Liver (tissue), 9 donors: Measurements from ENCODE around the gene ANGPTL4. TPM values are rescaled to one million over a fixed set of nuclear protein-coding genes. Genes with fewer than 3 reads are reported as not detected.

ENCODE experiments used
- DNase-seq: peaks from one replicate; pipeline ENCODE4 v3.0.0-alpha.2; 2017; ENCODE audit warnings: low spot score
- H3K27ac ChIP-seq, 2 donors: one replicate each; pipeline ENCODE4 v1.7.0; 2013; ENCODE audit warnings: inconsistent platforms in 2 of 2, low read length in 2 of 2, control low read depth in 1 of 2, low read depth in 1 of 2, mild to moderate bottlenecking in 1 of 2
- H3K27me3 ChIP-seq, 4 donors: one replicate each; pipeline versions ENCODE4 v1.6.1 to v1.7.0; 2013; ENCODE audit warnings: low read length in 3 of 4, inconsistent platforms in 1 of 4, mild to moderate bottlenecking in 1 of 4, moderate library complexity in 1 of 4; ENCODE audit not compliant: control insufficient read depth in 4 of 4, insufficient read depth in 4 of 4
- H3K36me3 ChIP-seq, 4 donors: one replicate each; pipeline versions ENCODE4 v1.6.1 to v1.7.0; 2013; ENCODE audit warnings: low read length in 3 of 4, mild to moderate bottlenecking in 3 of 4, low read depth in 1 of 4, moderate library complexity in 1 of 4; ENCODE audit not compliant: control insufficient read depth in 4 of 4, insufficient read depth in 3 of 4
- H3K4me1 ChIP-seq, 4 donors: one replicate each; pipeline versions ENCODE4 v1.6.1 to v1.7.0; 2013; ENCODE audit warnings: low read length in 3 of 4, mild to moderate bottlenecking in 3 of 4, moderate library complexity in 1 of 4; ENCODE audit not compliant: control insufficient read depth in 4 of 4, insufficient read depth in 4 of 4
- H3K4me3 ChIP-seq, 3 donors: one replicate each; pipeline versions ENCODE4 v1.6.1 to v1.7.0; 2013; ENCODE audit warnings: low read length in 3 of 3, control low read depth in 1 of 3, low read depth in 1 of 3, mild to moderate bottlenecking in 1 of 3
- H3K9ac ChIP-seq, 2 donors: one replicate each; pipeline ENCODE4 v1.7.0; 2013; ENCODE audit warnings: low read length in 2 of 2, mild to moderate bottlenecking in 2 of 2, moderate library complexity in 2 of 2, control low read depth in 1 of 2, low read depth in 1 of 2
- H3K9me3 ChIP-seq, 4 donors: one replicate each; pipeline versions ENCODE4 v1.6.1 to v1.7.0; 2013; ENCODE audit warnings: low read length in 3 of 4; ENCODE audit not compliant: control insufficient read depth in 4 of 4
- FOXA1 ChIP-seq: IDR thresholded peaks from 2 replicates; pipeline ENCODE4 v1.6.1; 2016; ENCODE audit warnings: antibody characterized with exemption
- HNF4A ChIP-seq, 2 donors: conservative IDR thresholded peaks; 2 replicates each; pipeline ENCODE4 v1.6.1; 2016; ENCODE audit warnings: antibody characterized with exemption in 2 of 2, mild to moderate bottlenecking in 2 of 2
- RAD21 ChIP-seq, 2 donors: IDR thresholded peaks; 2 replicates each; pipeline ENCODE4 v1.6.1; 2016; ENCODE audit warnings: antibody characterized with exemption in 2 of 2, mild to moderate bottlenecking in 2 of 2
- RXRA ChIP-seq, 2 donors: IDR thresholded peaks; 2 replicates each; pipeline ENCODE4 v1.6.1; 2017 to 2018; ENCODE audit warnings: antibody characterized with exemption in 2 of 2, mild to moderate bottlenecking in 1 of 2
- SP1 ChIP-seq: IDR thresholded peaks from 2 replicates; pipeline ENCODE4 v1.6.1; 2018; ENCODE audit warnings: antibody characterized with exemption, mild to moderate bottlenecking
- TAF1 ChIP-seq: conservative IDR thresholded peaks from 2 replicates; pipeline ENCODE4 v1.6.1; 2016; ENCODE audit warnings: antibody characterized with exemption, mild to moderate bottlenecking
- YY1 ChIP-seq: IDR thresholded peaks from 2 replicates; pipeline ENCODE4 v1.6.1; 2016; ENCODE audit warnings: antibody characterized with exemption, mild to moderate bottlenecking
- WGBS: extraction: QIAGEN DNeasy Blood & Tissue Kit; methylation state at CpG from one replicate; pipeline ENCODE4 v1.1.7; 2013; 5-methylcytosine and 5-hydroxymethylcytosine counted together
- polyA plus RNA-seq, 2 donors: library from polyadenylated mRNA; stranded (reverse) in 1 of 2; unstranded in 1 of 2; fragments of 200-250 nt in 1 of 2; fragments of >200 nt in 1 of 2; fragmentation: Nextera tagmentation in 1 of 2; extraction: Ambion mirVana in 1 of 2; gene quantifications; one replicate each; pipeline versions ENCODE4 v1.2.1 to v1.2.3, GENCODE V29; 2013 to 2015
- total RNA-seq, 2 donors: library from RNA; depleted of rRNA; stranded (reverse); fragments of >200 nt; gene quantifications; one replicate each; pipeline ENCODE4 v1.2.3, GENCODE V29; 2014
- TF ChIP-seq, protein P1 (sequence below): fragments of 150-350 bp; IDR thresholded peaks from 2 replicates; pipeline ENCODE4 v1.5.1; 2017; ENCODE audit warnings: improper control_type of control experiment, low read depth, low read length; ENCODE audit not compliant: missing input control
- TF ChIP-seq, protein P2 (sequence below): IDR thresholded peaks from 2 replicates; pipeline ENCODE4 v1.6.1; 2016; ENCODE audit warnings: antibody characterized with exemption
- donor health status: healthy.
- donor health status: healthy.
- donor health status: healthy.
- donor health status: healthy.
- donor health status: healthy.

The ANGPTL4 gene
- total and polyA plus RNA-seq, 4 donors, result 0.65 to 144 (median 71.6) TPM

DNA sequence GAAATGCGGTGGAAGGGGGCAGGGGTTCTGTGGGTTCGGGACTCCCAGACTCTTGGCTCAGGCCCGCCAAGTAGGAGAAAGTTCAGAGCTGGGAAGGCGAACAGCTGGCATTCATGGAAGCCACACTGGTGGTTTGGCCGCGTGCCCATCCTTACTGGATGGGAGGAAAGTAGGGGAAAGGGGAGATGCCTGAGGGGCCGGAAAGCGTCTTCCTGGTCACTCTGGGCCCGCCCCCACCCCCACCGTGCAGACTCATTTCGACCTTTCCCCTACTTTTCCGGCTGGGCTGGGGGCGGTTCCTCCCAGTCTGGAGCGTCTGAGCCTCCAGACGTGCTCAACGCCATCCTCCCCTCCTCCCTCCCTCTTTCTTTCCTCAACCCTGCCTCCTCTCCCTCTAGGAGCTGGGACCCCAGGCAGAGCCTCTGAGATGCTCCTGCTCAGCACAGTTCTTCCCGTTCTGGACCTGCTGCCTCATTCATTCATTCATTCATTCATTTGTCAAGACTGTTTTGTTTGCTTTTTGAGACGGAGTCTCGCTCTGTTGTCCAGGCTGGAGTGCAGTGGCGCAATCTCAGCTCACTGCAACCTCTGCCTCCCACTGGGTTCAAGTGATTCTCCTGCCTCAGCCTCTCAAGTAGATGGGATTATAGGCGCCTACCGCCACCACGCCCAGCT is 3.5 kb downstream of the ANGPTL4 start (continued):
- TF ChIP-seq, protein P1, sequence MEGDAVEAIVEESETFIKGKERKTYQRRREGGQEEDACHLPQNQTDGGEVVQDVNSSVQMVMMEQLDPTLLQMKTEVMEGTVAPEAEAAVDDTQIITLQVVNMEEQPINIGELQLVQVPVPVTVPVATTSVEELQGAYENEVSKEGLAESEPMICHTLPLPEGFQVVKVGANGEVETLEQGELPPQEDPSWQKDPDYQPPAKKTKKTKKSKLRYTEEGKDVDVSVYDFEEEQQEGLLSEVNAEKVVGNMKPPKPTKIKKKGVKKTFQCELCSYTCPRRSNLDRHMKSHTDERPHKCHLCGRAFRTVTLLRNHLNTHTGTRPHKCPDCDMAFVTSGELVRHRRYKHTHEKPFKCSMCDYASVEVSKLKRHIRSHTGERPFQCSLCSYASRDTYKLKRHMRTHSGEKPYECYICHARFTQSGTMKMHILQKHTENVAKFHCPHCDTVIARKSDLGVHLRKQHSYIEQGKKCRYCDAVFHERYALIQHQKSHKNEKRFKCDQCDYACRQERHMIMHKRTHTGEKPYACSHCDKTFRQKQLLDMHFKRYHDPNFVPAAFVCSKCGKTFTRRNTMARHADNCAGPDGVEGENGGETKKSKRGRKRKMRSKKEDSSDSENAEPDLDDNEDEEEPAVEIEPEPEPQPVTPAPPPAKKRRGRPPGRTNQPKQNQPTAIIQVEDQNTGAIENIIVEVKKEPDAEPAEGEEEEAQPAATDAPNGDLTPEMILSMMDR, result no peak
- no peak for TF ChIP-seq TAF1

DNA sequence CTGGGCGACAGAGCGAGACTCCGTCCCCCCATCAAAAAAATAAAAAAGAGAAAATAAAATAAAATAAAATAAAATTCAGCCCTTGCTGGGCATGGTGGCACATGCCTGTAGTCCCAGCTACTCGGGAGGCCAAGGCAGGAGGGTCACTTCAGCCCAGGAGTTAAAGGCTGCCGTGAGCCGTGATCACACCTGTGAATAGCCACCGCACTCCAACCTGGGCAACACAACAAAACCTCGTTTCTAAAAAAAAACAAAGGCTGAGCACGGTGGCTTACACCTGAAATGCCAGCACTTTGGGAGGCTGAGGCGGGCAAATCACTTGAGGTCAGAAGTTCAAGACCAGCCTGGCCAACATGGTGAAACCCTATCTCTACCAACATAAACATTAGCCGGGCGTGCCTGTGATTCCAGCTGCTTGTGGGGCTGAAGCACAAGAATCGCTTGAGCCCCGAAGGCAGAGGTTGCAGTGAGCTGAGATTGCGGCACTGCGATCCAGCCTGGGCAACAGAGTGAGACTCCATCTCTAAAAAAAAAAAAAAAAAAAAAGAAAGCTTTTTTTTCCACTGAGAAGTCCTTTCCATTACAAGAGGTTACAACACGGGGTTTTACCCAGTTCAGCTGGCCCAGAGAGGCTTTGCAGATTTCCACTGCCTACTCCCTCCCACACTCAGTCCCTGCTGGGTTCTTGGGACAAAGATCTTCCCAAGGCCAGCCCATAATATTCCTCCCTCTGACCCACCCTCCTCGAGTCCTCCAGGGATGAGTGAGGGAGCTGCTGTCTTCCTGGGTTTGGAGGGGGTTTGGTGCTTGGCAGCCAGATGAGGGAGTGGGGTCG is 6.4 kb downstream of the ANGPTL4 start:
- H3K9ac ChIP-seq, result no peak overlapping the region

DNA sequence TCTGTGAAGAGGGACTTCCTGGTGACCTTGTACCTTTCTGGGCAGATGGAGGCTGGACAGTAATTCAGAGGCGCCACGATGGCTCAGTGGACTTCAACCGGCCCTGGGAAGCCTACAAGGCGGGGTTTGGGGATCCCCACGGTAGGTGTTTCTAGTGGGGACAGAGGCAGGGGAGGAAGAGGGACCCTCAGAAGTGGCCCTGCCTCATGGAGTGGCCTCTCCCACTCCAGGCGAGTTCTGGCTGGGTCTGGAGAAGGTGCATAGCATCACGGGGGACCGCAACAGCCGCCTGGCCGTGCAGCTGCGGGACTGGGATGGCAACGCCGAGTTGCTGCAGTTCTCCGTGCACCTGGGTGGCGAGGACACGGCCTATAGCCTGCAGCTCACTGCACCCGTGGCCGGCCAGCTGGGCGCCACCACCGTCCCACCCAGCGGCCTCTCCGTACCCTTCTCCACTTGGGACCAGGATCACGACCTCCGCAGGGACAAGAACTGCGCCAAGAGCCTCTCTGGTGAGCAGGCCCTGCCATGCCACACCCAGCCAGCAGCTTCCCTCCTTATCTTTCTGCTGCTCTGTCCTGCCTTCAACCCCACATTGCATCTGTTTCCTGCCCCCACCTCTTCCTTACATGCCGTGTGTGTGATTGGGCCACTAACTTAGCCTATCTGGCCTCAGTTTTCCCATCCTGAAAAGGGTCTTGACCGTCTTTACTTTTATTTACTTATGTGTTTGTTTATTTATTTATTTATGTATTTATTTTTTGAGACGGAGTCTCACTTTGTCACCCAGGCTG is 7.3 kb downstream of the ANGPTL4 start:
- H3K4me1 ChIP-seq, result peaks cover 19 to 55% (median 36%) of the 10 kb centered on the region in 4 donors
- H3K9me3 ChIP-seq, result no peaks in the 10 kb centered on the region
- no peak for DNase-seq
- no peaks in the 10 kb centered on the region for H3K27me3 ChIP-seq
- H3K9ac ChIP-seq, result no peak overlapping the region
- H3K27ac ChIP-seq, result peak overlapping the region; percentile 34 to 63
- no peak overlapping the region for H3K4me3 ChIP-seq
- TF ChIP-seq, protein P2, sequence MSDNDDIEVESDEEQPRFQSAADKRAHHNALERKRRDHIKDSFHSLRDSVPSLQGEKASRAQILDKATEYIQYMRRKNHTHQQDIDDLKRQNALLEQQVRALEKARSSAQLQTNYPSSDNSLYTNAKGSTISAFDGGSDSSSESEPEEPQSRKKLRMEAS, result no peak
- no peak for TF ChIP-seq YY1
- TF ChIP-seq HNF4A (conservative IDR thresholded peaks at IDR 0.05), result peak in 1 of 2 donors; percentile 17
- no peak for TF ChIP-seq RAD21 (IDR thresholded peaks at IDR 0.05)
- TF ChIP-seq FOXA1, result no peak
- 71% methylated on average over 28 of the region's 28 CpGs for WGBS
- peaks cover 5 to 12% (median 8%) of the 10 kb centered on the region in 4 donors for H3K36me3 ChIP-seq

More for the DNA sequence above, 6.4 kb downstream of the ANGPTL4 start:
- Histone ChIP-seq H3K9me3 (no peaks in the 10 kb centered on the region), H3K27ac (peak overlapping the region; percentile 34 to 63), H3K4me1 (peaks cover 19 to 62% (median 43%) of the 10 kb centered on the region in 4 donors), H3K27me3 (no peaks in the 10 kb centered on the region), H3K4me3 (no peak overlapping the region), H3K36me3 (peaks cover 5 to 12% (median 8%) of the 10 kb centered on the region in 4 donors)
- TF ChIP-seq SP1, result no peak
- TF ChIP-seq RXRA (IDR thresholded peaks at IDR 0.05), result peak in 1 of 2 donors; percentile 36
- TF ChIP-seq, protein P1, result no peak
- no peak for DNase-seq
- WGBS, result 64% methylated on average over 19 of the region's 19 CpGs
